Left ventricle myocardium inferior (tissue), 1 donor: ENCODE measurements around the gene ZNF710. TPM values are rescaled to one million over a fixed set of nuclear protein-coding genes. Genes with fewer than 3 reads are reported as not detected.

Source experiments
- DNase-seq: peaks from one replicate; pipeline ENCODE4 v3.0.0-alpha.2; 2020
- H3K27ac ChIP-seq: fragments of 200-600 bp; replicated peaks from 2 replicates; pipeline ENCODE4 v1.8.0; 2021
- H3K27me3 ChIP-seq: fragments of 200-600 bp; 2 replicates; pipeline ENCODE4 v1.8.0; 2021; ENCODE audit warnings: low read depth
- H3K36me3 ChIP-seq: fragments of 200-600 bp; 2 replicates; pipeline ENCODE4 v1.8.0; 2021
- H3K4me1 ChIP-seq: fragments of 200-600 bp; 2 replicates; pipeline ENCODE4 v1.8.0; 2021
- H3K4me3 ChIP-seq: fragments of 200-600 bp; 2 replicates; pipeline ENCODE4 v1.8.0; 2021; ENCODE audit warnings: mild to moderate bottlenecking, moderate library complexity
- H3K9me3 ChIP-seq: fragments of 200-600 bp; replicated peaks from 2 replicates; pipeline ENCODE4 v1.8.0; 2021
- CTCF ChIP-seq: fragments of 200-600 bp; IDR thresholded peaks from 2 replicates; pipeline ENCODE4 v1.8.0; 2021; ENCODE audit warnings: antibody characterized with exemption, mild to moderate bottlenecking, borderline replicate concordance
- intact Hi-C: fragments of 100-400 bp; cut with micrococcal nuclease; formaldehyde crosslinking; loops from one replicate; pipeline ENCODE4 v1.11.0; 2022
- total RNA-seq: library from RNA; stranded (reverse); fragmentation: NEBNext Ultra II Directional; extraction: Animal tissue kit (Norgen Biotek cat#: 25700); gene quantifications from one replicate; pipeline ENCODE4 v1.2.1, GENCODE V29; 2021
- donor health status: DM: no; HTN: yes; CAD: no; lungs with severe emphysema.

ZNF710 gene
- total RNA-seq, 1 donor from 2014 or later = 5.5 TPM

DNA sequence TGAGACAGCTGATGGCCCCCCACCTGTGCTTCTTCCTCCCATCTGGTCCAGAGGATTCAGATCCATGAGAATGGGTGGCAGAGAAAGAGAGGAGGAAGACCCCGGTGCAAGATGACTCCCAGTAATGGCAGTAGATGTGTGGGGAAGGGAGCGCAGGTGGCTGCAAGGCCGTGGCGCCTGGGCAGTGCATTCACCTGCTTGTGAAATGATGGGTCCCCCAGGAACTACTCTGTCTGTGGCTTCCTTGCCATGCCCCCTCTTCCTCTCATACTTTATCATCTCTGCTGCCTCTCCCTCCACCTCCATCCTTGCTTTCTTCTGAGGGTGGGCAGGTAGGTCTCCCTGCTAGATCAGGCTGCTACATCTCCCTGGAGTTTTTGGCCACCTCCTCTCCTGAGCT, 23.3 kb downstream of the ZNF710 start:
- H3K4me1 ChIP-seq = peaks cover 15% of the 10 kb centered on the region
- H3K27me3 ChIP-seq = no peaks in the 10 kb centered on the region
- H3K36me3 ChIP-seq = no peaks in the 10 kb centered on the region
- intact Hi-C loops = no loop called here
- H3K27ac ChIP-seq = no peak overlapping the region
- H3K9me3 ChIP-seq = no peaks in the 10 kb centered on the region
- DNase-seq = no peak
- H3K4me3 ChIP-seq = no peak overlapping the region
- no peak for TF ChIP-seq CTCF

- no peak for DNase-seq
- Histone ChIP-seq H3K4me3 (no peak overlapping the region), H3K27ac (no peak overlapping the region), H3K9me3 (no peaks in the 10 kb centered on the region), H3K27me3 (no peaks in the 10 kb centered on the region), H3K36me3 (no peaks in the 10 kb centered on the region), H3K4me1 (peaks cover 9% of the 10 kb centered on the region)
- intact Hi-C loops = no loop called here
- no peak for TF ChIP-seq CTCF
These were observed 24.4 kb downstream of the ZNF710 start for GRCh38 chr15:90025489-90026033.

- H3K27ac ChIP-seq = no peak overlapping the region
- no peaks in the 10 kb centered on the region for H3K36me3 ChIP-seq
- TF ChIP-seq CTCF = no peak
- H3K4me3 ChIP-seq = no peak overlapping the region
- H3K9me3 ChIP-seq = no peaks in the 10 kb centered on the region
- DNase-seq = no peak
- intact Hi-C loops = no loop called here
- H3K27me3 ChIP-seq = no peaks in the 10 kb centered on the region
- H3K4me1 ChIP-seq = peaks cover 33% of the 10 kb centered on the region
These were observed 27.3 kb downstream of the ZNF710 start for GRCh38 chr15:90028376-90028944.

GRCh38 chr15:90029024-90029423, 27.9 kb downstream of the ZNF710 start:
- Histone ChIP-seq H3K27ac (no peak overlapping the region), H3K36me3 (no peaks in the 10 kb centered on the region), H3K4me3 (no peak overlapping the region), H3K27me3 (no peaks in the 10 kb centered on the region), H3K4me1 (peaks cover 39% of the 10 kb centered on the region), H3K9me3 (no peaks in the 10 kb centered on the region)
- TF ChIP-seq CTCF = no peak
- intact Hi-C loops = no loop called here
- DNase-seq = no peak

- no peak for TF ChIP-seq CTCF
- peak; percentile 48 for DNase-seq
- H3K9me3 ChIP-seq = no peaks in the 10 kb centered on the region
- H3K27ac ChIP-seq = peak overlapping the region; percentile 13
- H3K36me3 ChIP-seq = no peaks in the 10 kb centered on the region
- H3K4me1 ChIP-seq = peaks cover 50% of the 10 kb centered on the region
- intact Hi-C loops = no loop called here
- H3K4me3 ChIP-seq = no peak overlapping the region
- no peaks in the 10 kb centered on the region for H3K27me3 ChIP-seq
These were observed 29.3 kb downstream of the ZNF710 start for GRCh38 chr15:90030376-90030775.
